ENCODE measurements around the gene RGS17.
"Not testable (repeated sequence)": the region's sequence is repeated elsewhere in the genome, so short reads cannot be mapped to it uniquely, and the experiment has no call there.

DNA sequence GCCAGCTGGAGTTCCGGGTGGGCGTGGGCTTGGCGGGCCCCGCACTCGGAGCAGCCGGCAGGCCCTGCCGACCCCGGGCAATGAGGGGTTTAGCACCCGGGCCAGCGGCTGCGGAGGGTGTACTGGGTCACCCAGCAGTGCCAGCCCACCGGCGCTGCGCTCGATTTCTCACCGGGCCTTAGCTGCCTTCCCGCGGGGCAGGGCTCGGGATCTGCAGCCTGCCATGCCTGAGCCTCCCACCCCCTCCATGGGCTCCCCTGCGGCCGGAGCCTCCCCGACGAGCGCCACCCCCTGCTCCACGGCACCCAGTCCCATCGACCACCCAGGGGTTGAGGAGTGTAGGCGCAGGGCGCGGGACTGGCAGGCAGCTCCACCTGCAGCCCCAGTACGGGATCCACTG lies 2.6 kb upstream of the RGS17 start:
- TF ChIP-seq BHLHE40 (IDR thresholded peaks at IDR 0.05; ENCODE audit: borderline replicate concordance); HDGF (IDR thresholded peaks at IDR 0.05; ENCODE audit: borderline replicate concordance); FOXK2 (IDR thresholded peaks at IDR 0.05); NFRKB (IDR thresholded peaks at IDR 0.05); ELF4 (IDR thresholded peaks at IDR 0.05); ARNT (IDR thresholded peaks at IDR 0.05); PKNOX1 (IDR thresholded peaks at IDR 0.05); L3MBTL2 (conservative IDR thresholded peaks at IDR 0.05); LEF1 (IDR thresholded peaks at IDR 0.05; ENCODE audit: borderline replicate concordance); FOXM1 (IDR thresholded peaks at IDR 0.05; ENCODE audit: borderline replicate concordance): not testable (repeated sequence)

Measured in HEK293T (cell line).